ENCODE results near the gene TGM2. TPM values are rescaled to one million over a fixed set of nuclear protein-coding genes. Genes with fewer than 3 reads are reported as not detected.

Gene TGM2
- total RNA-seq, 1 donor from 2014 or later = 243 TPM

GRCh38 chr20:38162149-38162548, 2.9 kb downstream of the TGM2 start:
- DNase-seq (ENCODE audit: low spot score) = no peak

GRCh38 chr20:38161412-38161774, 3.7 kb downstream of the TGM2 start:
- no peak for DNase-seq (ENCODE audit: low spot score)

DNA sequence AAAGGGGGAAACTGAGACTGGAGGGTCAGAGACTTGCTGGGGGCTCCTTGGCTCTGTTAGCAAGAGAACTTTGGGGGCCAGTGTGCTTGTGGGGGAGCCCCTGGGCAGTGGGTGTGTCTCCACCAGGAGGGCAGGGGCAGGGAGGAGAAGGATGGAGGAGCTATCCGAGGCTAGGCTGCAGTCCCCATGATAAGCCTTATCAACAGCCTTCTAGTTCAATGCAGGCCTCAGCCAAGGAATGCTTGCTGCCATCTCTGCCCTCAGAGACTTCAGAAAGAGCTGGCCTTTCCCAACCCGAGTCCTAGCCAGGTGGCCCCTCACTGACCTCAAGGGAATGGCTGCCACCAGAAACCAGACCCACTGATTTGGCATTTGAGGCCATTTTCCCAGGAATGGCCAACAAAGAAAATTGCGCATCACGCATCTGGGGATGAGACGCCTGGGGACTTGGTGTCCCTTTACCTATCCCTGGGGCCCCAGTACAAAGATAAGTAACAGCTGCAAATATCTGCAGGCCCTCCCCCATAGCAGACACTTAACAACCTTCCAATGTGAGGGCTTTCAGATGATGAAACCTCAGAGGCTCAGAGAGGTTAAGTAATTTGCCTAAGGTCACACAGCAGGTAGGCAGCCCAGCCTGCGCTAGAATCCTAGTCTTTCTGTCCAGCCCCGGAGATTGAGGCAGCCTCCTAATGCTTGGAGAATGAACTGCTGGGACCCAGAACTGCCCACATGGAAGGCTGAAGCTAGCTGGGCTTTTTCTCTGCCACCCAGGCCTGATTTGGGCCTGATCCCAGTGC, 4.9 kb downstream of the TGM2 start:
- DNase-seq (ENCODE audit: low spot score) = no peak

GRCh38 chr20:38159566-38159956, 5.5 kb downstream of the TGM2 start:
- no peak for DNase-seq (ENCODE audit: low spot score)

GRCh38 chr20:38158701-38159351, 6.2 kb downstream of the TGM2 start:
- DNase-seq (ENCODE audit: low spot score) = peak; percentile 57

GRCh38 chr20:38157635-38158495, 7.2 kb downstream of the TGM2 start:
- no peak for DNase-seq (ENCODE audit: low spot score)

DNA sequence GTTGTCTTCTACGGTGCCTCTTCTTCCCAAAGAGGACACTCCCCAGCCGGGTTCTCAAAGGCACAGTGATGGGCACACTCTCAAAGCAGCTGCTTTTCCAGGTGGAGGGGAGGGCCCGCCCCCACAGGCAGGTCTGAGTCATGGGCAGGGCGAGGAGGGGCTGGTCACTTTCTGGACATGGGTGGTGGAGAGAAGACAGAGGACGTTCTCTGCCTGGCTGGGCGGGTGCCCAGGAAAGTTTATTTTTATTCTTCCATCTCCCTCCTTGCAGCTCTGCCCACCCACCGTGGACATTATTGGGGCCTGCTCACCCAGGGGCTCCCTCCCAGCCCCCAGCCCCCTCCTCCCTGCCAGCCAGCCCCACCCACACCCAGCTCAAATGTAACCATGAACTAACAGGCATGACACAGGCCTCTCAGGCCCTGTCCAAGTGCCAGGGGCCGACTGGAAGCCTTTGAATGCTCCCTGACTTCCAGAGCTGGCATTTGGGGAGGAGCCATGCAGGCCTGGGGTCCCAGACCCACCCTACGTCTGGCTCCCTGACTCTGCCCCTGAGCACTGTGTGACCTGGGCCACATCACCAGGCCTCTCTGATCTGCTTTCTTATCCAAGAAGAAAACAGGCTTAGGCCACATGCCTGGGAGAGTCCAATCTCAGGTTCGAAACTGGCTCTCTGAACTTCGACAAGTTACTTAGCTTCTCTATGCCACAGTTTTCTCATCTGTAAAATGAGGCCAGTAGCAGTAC, 8.0 kb downstream of the TGM2 start:
- no peak for DNase-seq (ENCODE audit: low spot score)

GRCh38 chr20:38156280-38156679, 8.8 kb downstream of the TGM2 start:
- no peak for DNase-seq (ENCODE audit: low spot score)

GRCh38 chr20:38155811-38156210, 9.3 kb downstream of the TGM2 start:
- DNase-seq (ENCODE audit: low spot score) = no peak

- DNase-seq (ENCODE audit: low spot score) = no peak
These were observed 11.7 kb downstream of the TGM2 start for GRCh38 chr20:38153401-38153800.

GRCh38 chr20:38152621-38153221, 12.3 kb downstream of the TGM2 start:
- DNase-seq (ENCODE audit: low spot score) = peak; percentile 75

DNA sequence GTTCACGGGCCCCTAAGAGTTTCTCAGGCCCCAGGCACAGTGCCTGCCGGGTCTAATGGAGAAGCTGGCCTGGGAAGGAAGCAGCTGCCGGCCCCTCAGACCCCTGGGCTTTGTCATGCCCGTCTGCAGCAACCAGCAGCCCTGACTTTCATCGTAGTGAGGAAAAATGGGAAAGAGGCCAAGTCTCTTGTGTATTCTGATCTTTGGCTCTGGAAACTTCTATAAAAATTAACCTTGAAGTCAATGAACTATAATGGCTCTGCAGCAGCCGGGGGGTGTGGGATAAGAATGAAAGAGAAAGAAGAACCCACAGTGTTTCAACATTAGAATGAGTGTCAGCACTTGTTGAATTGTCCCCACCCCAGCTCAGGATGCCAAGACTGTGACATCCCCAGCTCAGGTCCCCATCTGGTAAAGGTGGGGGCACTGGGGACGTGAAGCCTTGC, 12.9 kb downstream of the TGM2 start:
- DNase-seq (ENCODE audit: low spot score) = peak; percentile 76

DNA sequence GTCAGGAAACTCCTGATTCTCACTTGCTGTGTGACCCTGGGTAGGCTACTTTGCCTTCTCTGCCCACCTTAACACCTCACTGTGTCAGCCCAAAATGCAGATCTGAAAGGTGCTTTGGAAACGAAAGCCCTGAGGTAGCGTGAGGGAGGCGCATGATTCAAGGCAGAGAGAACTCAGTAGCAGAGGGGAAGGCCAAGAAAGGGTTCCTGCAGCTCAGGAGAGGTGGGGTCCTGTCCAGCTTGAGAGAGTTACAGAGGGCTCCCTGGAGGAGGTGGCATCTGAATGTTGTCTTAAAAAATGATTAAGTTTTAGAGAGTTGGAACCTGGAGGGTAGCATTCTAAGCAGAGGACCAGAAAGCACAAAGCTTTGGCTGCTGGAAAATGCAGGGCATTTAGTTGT, 13.6 kb downstream of the TGM2 start:
- DNase-seq (ENCODE audit: low spot score) = no peak

GRCh38 chr20:38150335-38151170, 14.5 kb downstream of the TGM2 start:
- DNase-seq (ENCODE audit: low spot score) = no peak

- DNase-seq (ENCODE audit: low spot score) = no peak
These were observed 16.6 kb downstream of the TGM2 start for GRCh38 chr20:38148328-38149102.

DNA sequence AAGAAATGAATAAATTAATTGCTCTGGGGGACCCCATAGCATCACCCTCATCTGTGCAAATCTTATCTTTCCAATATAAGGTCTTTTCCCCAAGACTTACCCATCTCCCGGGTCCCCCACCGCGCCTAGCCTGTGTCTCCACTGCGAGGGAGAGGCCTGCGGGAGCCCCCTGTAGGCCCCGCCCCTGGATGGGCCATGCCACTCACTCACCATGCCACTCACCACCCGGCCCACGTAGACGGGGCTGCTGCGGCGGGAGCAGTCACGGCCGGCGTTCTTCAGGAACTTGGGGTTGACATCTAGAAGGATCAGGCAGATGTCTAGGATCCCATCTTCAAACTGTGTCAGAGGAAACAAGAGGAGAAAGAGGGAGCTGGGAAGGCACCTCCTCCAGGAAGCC, 17.3 kb downstream of the TGM2 start:
- no peak for DNase-seq (ENCODE audit: low spot score)

DNA sequence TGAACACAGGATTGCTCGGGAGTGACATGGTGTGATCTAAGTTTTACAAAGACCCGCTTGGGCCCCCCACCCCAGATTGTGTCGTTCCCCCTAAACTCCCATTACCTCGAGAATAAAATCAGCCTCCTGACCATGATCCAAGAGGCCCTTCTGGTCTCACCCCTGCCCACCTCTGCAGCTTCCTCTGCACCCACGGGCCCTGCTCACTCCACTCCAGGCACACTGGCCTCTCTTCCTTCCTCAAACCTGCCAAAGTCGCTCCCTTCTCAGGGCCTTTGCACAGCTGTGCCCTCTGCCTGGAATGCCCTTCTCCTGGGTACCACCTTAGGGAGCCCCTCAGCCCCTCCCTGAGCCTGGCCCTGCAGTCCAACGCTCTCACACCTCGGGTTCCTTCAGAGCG, 17.9 kb downstream of the TGM2 start:
- no peak for DNase-seq (ENCODE audit: low spot score)

DNA sequence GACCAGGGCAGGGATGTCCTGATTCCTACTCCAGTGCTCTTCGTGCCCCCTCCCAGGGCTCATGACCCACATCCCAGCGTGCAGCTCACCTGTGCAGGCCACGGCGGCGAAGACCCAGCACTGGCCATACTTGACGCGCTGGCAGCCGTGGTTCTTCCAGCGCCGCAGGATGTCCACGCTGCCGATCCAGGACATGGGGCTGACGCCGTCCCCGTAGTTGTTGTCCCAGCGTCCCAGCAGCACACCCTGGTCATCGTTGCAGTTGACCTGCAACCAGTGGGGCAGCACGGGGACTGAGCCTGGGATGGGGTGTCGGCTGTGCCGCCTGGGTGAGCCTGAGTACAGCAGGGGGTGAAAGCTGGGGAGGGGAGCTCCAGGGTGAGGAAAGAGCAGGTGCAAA, 18.4 kb downstream of the TGM2 start:
- no peak for DNase-seq (ENCODE audit: low spot score)

DNA sequence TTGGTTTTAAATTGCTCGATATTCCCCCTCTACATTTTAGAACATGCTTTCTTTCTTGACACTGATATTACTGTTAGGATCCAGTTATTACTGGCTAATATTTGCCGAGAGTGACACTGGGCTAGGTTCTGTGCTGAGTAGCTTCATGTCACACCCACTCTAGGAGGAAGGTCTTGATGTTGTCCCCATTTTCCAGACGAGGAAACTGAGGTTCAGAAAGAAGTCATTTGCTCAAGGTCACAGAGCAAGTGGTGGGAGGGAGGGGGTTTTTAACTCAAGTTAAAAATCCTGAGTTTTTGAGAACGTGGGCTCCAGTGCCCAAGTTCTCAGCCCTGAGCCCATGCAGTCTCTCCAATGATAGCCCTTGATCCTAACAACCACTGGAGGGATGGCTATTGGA, 18.9 kb downstream of the TGM2 start:
- DNase-seq (ENCODE audit: low spot score) = no peak

GRCh38 chr20:38145729-38146075, 19.4 kb downstream of the TGM2 start:
- no peak for DNase-seq (ENCODE audit: low spot score)
